H1 (cell line): ENCODE results near the gene SRGAP3. TPM values are rescaled to one million over a fixed set of nuclear protein-coding genes. Genes with fewer than 3 reads are reported as not detected.

Source experiments
- CBX8 ChIP-seq: fragments of 300-800, 300-1000 bp; sonication (generic); IDR thresholded peaks from 2 replicates; pipeline ENCODE4 v1.7.1; 2016; ENCODE audit warnings: low read depth, low read length, borderline replicate concordance
- HDAC6 ChIP-seq: IDR thresholded peaks from one replicate; pipeline ENCODE4 v1.7.1; 2012; ENCODE audit warnings: low read depth, mild to moderate bottlenecking, inconsistent platforms, low read length, moderate library complexity
- JUN ChIP-seq: IDR thresholded peaks from 2 replicates; pipeline ENCODE4 v1.6.1; 2011; ENCODE audit warnings: low read depth, mild to moderate bottlenecking, improper control_type of control experiment, low read length
- NANOG ChIP-seq: IDR thresholded peaks from 2 replicates; pipeline ENCODE4 v1.6.1; 2011; ENCODE audit warnings: low read length, low read depth, mild to moderate bottlenecking, inconsistent platforms; ENCODE audit not compliant: insufficient read depth, poor library complexity, severe bottlenecking
- POLR2AphosphoS5 ChIP-seq: IDR thresholded peaks from 2 replicates; pipeline ENCODE4 v1.6.1; 2011; ENCODE audit warnings: low read depth, low read length
- RBBP5 ChIP-seq: IDR thresholded peaks from 2 replicates; pipeline ENCODE4 v1.7.1; 2012; ENCODE audit warnings: low read depth, mild to moderate bottlenecking, inconsistent platforms, low read length, moderate library complexity, borderline replicate concordance
- SIN3A ChIP-seq, 2 experiments: IDR thresholded peaks in 1 of 2; conservative IDR thresholded peaks in 1 of 2; 2 replicates each; pipeline ENCODE4 v1.6.1; 2011 to 2012; ENCODE audit warnings: low read length in 2 of 2, improper control_type of control experiment in 1 of 2, low read depth in 1 of 2, mild to moderate bottlenecking in 1 of 2
- TBP ChIP-seq: IDR thresholded peaks from 2 replicates; pipeline ENCODE4 v1.6.1; 2011; ENCODE audit warnings: low read depth, low read length, improper control_type of control experiment
- polyA plus RNA-seq, 7 experiments: library from polyadenylated mRNA; depleted of rRNA in 3 of 7; stranded (reverse) in 5 of 7; unstranded in 2 of 7; fragments of >200 nt in 5 of 7; fragments of 200-250 nt in 2 of 7; gene quantifications; 1 replicate in 5 of 7; 2 replicates in 1 of 7; 4 replicates in 1 of 7; pipeline versions ENCODE4 v1.2.1 to v1.2.3, GENCODE V29; 2011 to 2013; ENCODE audit warnings: missing spikeins in 2 of 7, mixed read lengths in 2 of 7
- total RNA-seq: library from RNA; stranded (reverse); fragmentation: NEBNext Ultra II Directional; extraction: Animal tissue kit (Norgen Biotek cat#: 25700); gene quantifications from 2 replicates; pipeline ENCODE4 v1.2.1, GENCODE V29; 2021

The SRGAP3 gene
- total and polyA plus RNA-seq, 2 of the 8 experiments (the other 6 are each of a cell fraction or from before 2014, with no cell fraction given) = 5.8 to 11.4 TPM

DNA sequence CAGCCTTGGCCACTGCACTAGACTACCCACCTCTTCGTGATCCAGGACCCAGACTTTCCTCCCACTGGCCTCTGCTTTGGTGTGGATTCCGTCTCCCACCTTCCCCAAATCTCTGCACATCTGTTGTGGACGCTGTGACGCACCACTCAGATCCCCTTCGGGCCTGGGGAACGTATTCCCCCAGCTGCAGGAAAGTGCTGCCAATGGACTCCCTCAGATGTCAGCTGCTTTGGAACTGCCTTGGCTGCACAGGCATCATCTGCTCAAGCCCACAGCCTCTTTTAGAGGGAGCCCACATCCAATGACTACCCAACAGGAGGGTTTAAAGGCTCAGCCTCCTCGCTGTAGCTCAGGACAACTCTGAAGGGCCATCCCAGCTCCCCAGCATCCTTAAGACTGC, 152.0 kb downstream of the SRGAP3 start (continued):
- no peak for TF ChIP-seq NANOG
- TF ChIP-seq RBBP5 = no peak
- no peak for TF ChIP-seq HDAC6
- TF ChIP-seq JUN = no peak
- no peak for TF ChIP-seq SIN3A (conservative IDR thresholded peaks at IDR 0.05 in 1 of 2, IDR thresholded peaks at IDR 0.05 in 1 of 2; ENCODE audit: low read depth in 1 of 2, low read length in 2 of 2)
- no peak for TF ChIP-seq POLR2AphosphoS5
- no peak for TF ChIP-seq TBP
- no peak for TF ChIP-seq CBX8
